Superior temporal gyrus (tissue), 1 donor: ENCODE results near the gene CCL22.
"Not testable (repeated sequence)": the region's sequence is repeated elsewhere in the genome, so short reads cannot be mapped to it uniquely, and the experiment has no call there.

ENCODE experiments used
- DNase-seq: peaks from one replicate; pipeline ENCODE4 v3.0.0-alpha.2; 2016; ENCODE audit errors: extremely low spot score

The CCL22 gene

GRCh38 chr16:57394444-57394843, 35.9 kb downstream of the CCL22 start:
- DNase-seq: no peak

- DNase-seq: no peak
These were observed 36.4 kb downstream of the CCL22 start for GRCh38 chr16:57395026-57395425.

- DNase-seq: no peak
These were observed 38.2 kb downstream of the CCL22 start for GRCh38 chr16:57396786-57397185.

DNA sequence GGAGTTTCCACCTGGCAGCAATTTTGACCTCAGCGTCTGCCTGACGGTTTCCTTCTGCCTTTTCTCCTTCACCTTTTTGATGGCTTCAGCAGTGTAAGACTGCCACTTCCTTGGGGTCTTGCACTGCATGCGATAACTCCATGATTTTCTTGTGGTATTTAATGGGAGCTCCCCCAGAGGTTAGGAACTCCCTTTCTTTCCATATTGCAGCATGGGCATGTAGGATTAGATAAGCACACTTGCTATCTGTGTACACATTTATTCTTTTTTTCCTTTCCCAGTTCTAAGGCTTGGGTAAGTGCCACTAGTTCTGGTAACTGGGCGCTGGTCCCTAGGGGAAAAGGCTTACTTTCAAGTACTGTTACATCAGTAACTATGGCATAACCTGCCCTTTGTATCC, 38.9 kb downstream of the CCL22 start:
- not testable (repeated sequence) for DNase-seq

DNA sequence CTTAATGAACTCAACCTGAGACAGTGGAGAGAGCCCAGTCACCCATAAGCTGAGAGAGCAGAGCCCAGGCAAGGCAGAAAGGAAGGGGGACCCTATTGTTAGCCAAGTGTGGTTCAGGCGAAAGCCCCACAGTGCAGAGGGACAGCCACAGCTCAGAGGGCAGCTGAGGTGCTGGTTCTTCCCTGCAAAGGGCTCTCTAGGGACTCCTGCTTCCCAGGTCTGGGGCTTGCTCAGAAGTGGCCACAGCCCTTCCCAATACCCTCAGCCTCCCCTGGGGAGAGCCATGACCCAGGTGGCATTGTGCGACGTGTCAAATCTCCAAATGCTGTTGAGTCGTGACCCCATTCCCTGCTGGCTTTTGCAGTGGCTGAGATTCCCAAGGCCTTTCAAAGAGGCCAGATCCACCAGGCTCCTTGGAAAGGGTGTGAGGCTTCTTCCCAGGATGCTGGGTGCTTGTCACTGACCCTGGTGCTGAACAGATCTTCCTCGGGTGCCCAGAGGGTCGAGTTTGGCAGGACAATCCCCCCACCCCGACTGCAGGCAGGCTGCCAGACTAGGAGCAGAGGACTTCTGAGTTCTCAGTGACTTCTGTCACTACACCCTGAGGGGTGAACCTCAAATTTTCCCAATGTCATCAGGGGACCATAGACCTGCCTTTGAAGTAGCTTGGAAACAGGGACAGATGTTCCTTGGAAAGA, 43.5 kb downstream of the CCL22 start:
- no peak for DNase-seq

DNA sequence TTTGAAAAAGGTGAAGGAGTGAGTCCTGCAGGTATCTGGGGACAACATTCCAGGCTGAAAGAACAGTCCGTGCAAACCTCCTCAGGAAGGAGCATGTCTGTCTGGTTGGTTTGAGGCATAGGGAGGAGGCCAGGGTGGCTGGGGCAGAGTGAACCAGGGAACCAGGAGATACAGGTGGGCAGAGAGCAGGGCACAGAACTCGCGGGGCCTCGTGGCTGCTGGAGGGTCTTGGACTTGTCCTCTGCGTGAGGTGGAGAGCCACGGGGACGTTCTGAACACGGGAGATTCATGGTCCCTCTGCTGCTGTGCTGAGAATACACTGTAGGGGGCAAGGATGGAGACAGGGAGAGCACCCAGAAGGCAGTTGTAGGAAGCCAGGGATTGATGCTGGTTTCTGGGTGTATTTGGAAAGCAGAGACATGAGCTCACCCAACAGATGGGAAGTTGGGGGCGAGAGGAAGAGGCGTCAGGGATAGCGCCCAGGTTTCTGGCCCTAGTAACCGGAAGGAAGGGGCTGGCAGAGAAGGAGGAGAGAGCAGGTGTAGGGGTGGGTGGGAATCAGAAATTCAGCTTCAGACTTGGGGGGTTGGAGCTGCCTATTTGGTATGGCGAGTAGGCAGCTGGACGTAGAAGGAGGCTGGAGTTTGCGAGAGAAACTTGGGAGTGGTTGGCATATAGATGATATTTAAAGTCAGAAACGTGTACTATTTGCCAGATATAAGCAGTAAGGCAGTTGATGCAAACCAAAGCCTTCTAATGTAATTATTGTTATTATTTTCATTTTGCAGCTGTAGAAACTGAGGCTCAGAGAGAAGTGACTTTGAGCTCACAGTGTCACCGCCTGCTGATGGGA, 45.6 kb downstream of the CCL22 start, which contains the start of gene CCL17:
Gene CCL17, plus strand, starts transcription at position 803 of the 853 bp plus-strand sequence. CDS start 9,166 bp downstream, outside the sequence.
- no peak for DNase-seq

- DNase-seq: no peak
These were observed 46.5 kb downstream of the CCL22 start for GRCh38 chr16:57405097-57405496.

DNA sequence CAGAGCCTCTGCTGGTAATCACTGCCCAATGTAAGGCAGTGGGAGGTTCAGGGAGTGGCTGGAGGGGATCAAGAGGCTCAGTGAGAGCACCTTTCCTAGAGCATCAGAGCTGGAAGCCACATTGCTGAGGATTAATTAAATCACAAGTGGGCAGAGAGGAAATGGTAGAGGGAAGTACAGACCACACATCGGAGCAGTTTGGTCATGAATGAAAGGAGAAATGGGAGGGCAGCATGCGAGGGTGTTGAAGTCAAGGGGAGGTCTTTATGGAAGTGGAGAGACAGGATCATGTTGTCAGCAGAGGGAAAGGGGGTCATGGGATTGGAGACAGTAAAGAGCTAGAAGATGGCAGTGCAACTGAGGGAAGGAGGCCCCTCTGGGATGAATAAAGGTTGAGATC, 48.3 kb downstream of the CCL22 start:
- no peak for DNase-seq

DNA sequence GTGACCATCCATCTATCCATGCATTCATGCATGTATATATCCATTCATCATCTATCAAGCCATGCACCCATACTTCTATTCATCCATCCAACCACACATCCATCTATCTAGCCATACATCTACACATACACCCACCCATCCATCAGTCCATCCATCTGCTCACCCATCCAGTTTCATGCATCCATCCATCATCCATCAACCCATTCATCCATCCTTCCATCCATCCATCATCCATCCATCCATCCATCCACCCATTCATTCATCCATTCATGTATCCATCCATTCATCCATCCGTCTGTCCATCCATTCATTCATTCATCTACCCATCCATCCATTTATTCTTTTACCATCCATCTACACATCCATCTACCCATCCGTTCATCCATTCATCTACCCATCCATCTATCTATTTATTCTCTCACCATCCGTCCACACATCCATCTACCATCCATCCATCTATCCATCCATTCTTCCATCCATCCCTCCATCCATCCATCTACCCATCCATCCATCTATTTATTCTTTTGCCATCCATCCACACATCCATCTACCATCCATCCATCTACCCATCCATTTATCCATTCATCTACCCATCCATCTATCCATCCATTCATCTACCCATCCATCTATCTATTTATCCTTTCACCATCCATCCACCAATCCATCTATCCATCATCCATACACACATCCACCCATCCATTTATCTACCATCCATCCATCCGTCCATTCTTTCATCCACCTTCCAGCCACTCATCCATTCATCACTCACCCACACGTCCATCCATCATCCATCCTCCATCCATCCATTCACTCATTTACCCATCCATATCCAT, 49.2 kb downstream of the CCL22 start:
- DNase-seq: no peak

GRCh38 chr16:57409065-57409464, 50.5 kb downstream of the CCL22 start:
- DNase-seq: no peak

- DNase-seq: no peak
These were observed 51.4 kb downstream of the CCL22 start for GRCh38 chr16:57409870-57410587.

DNA sequence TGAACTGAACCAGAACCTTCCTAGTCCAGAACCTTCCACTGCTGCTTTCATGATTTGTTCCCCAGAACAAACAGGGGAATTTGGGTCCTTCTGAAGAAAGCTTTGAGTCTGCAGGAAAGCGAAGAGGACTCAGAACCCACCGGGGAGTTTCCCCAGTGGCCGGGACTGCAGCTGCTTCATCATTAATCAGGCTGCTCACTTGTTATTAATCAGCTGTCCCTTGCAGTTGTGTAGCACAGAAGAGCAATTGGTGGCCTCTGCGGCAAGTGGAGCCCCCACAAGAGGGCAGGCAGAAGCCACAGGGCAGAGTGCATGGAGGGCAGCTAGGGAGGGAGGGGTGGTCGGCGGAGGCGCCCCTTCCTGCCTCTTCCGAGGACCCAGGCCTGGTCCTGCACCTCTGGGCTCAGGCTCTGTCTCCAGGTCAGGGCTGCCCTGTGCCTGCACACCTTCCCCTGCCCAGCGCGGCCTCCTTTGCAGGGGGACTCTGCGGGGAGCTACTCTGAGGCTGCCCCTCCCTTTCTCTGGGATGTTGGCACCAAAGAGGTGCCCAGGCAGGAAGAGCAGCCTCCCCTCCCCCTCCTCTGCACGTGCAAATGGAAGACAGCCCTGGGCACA, 52.9 kb downstream of the CCL22 start:
- DNase-seq: no peak

- DNase-seq: no peak
These were observed 54.0 kb downstream of the CCL22 start for GRCh38 chr16:57412584-57412983.

GRCh38 chr16:57413301-57413730, 54.7 kb downstream of the CCL22 start:
- DNase-seq: no peak

GRCh38 chr16:57413733-57414132, 55.1 kb downstream of the CCL22 start:
- DNase-seq: no peak
